T1000 (cell line): ENCODE results near the gene CLEC20A.

Experiments
- DNase-seq: peaks from one replicate; lab custom pipeline; 2025; ENCODE audit warnings: mixed read lengths; lab: John Stamatoyannopoulos, UW

The CLEC20A gene

GRCh38 chr1:178496410-178497135, at the start of gene CLEC20A:
Gene CLEC20A, minus strand, starts transcription at chr1:178496964. Its CDS starts 25 bp downstream, at chr1:178496939.
- no peak for DNase-seq

DNA sequence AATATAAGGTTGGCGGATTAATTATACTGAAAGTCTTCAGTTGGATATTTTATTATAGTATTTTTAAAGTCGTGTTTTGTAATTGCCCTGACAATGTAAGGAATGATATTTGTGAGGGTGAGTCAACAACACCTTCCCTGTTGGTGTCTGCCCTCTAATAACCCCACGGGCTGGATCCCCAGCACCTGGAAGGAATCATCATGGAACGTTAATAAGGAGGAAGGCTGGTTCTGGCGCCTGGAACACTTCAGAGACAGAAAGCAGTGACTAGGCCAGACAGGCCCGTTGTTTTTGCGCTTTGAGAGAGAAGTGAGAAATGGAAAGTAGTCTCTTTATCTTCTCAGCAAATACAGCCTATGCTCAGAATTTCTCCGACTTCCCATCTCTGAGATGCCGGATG, 47.8 kb upstream of the CLEC20A start:
- DNase-seq, result no peak

- DNase-seq, result no peak
Measured at GRCh38 chr1:178543290-178543607, 46.5 kb upstream of the CLEC20A start.

GRCh38 chr1:178542554-178543289, 46.0 kb upstream of the CLEC20A start:
- peak; percentile 95 for DNase-seq

GRCh38 chr1:178541829-178542553, 45.2 kb upstream of the CLEC20A start:
- no peak for DNase-seq

- no peak for DNase-seq
Measured at GRCh38 chr1:178541379-178541778, 44.6 kb upstream of the CLEC20A start.

- peak; percentile 31 for DNase-seq
Measured at GRCh38 chr1:178540646-178541045, 43.9 kb upstream of the CLEC20A start.

DNA sequence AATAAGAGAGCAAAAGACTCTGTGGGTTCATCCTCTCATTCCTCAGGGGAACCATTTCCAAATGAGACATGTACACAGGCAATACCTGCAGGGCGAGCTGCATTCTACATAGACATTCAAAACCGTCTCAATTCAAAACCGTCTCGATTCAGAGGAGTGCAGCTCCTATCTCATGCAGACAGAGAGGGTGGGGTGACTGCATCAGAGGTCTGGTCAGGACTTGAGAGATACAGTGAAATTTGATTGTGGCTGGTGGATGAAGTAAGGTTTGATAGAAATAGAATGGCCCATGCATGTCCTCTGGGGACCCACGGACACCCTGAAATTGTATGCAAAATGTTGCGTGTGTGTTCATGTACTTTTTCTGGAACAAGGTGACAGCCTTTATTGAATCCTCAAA, 43.4 kb upstream of the CLEC20A start:
- DNase-seq, result no peak

GRCh38 chr1:178539291-178539690, 42.5 kb upstream of the CLEC20A start:
- DNase-seq, result no peak

DNA sequence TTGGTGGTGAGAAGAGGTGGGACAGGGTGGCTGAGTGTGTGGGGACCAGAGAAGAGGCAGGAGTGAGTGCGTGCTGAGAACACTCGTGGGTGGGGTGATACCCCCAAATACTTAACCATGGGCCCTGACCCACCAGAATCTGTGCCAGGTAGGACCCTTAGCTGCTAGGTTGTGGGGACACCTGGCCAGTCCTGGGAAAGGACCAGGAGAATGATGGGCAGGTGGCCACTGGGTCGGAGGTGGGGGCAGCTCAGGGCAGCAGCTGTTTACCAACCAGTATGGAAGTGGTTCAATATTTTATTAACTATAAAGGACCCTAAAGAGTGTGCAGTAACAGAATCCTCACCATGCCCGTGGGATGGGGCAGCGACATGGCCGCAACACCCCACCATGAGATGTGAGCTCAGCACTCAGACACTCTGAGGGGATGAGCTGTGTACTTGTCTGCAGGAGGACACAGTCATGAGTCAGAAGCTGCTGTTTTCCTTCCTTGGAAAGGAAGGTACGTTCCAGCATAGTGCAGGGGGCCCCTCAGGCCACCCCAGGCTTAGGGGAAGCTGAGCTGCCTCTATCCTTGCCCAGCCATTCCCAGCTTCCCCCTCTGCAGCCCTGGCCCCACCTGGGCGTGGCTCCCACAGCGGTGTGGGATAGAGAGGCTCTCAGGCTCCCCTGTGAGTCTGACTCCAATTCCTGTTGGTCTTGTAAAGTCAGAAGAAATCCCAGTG, 41.6 kb upstream of the CLEC20A start:
- DNase-seq, result peak; percentile 80

GRCh38 chr1:178537382-178538090, 40.8 kb upstream of the CLEC20A start:
- no peak for DNase-seq

DNA sequence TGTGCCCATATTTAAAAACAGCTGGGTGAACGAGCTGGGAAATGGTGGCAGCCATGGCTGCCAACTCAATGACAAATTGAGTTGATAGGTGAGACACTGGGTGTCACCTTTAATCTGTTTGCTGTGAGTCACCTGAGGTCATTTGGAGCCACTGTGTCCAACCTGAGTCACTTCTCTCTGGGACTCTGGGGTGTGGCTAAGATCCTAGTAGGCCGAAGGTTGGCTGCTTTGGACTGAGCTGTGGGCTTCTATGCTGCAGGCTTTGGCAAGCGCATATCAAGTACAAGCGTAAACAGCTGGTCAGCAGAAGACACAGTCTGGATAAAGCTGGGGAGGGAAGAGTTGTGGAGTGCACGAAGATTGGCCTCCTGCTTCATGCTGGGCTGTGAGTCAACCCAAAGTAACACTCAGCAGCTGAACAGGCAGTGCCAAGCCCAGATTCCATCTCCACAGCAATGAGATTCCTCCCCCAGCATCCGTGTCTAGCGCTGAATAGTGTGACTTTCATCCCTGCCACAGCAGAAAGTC, 40.1 kb upstream of the CLEC20A start:
- peak; percentile 68 for DNase-seq

DNA sequence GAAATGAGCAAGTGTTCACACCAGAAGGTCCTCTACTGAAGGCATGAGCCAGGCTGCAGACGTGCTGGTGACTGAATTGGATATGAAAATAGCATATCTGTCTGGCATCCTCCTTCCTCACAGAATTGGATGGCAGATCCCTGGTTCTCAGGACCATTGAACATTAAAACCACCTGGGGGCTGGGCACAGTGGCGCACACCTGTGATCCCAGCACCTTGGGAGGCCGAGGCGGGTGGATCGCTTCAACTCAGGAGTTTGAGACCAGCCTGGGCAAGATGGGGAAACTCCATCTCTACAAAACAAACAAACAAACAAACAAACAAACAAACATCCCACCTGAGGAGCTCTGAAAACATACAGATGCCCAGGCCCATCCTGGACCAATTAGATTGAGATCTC, 39.6 kb upstream of the CLEC20A start:
- DNase-seq, result no peak

DNA sequence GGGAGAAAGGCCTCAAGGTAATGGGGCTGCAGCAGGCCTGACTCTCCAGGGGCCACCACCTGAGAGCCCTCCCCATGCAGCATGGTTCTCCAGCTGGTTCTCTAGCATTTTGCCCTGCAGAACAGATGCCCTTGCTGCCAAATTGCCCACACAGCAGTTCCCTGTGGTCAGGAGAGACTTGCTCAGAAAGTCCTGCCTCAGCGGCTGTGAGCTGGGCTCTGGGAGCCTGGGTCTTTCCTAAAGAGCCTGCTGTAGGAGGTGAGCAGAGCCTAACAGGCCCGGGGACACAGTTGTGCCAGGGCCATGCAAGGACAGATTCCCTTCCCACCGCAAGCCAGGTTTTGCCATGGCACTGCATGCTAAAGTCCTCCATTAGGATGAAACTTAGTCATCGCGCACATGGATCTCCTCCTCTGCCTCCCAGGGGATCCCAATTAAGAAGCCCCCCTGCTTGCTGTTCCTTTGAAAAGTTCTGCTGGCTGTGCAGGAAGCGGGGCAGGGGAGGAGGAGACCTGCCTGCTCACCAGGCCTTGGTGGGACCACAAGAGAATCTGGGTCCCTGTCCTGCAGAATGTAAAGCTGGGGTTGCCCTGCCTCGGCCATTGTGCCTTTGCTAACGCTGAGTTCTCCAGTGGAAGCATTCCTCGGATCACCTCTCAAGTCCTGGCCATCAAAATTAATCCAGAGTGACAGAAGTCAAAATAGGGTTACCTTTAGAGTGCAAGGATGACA, 37.5 kb upstream of the CLEC20A start:
- no peak for DNase-seq

DNA sequence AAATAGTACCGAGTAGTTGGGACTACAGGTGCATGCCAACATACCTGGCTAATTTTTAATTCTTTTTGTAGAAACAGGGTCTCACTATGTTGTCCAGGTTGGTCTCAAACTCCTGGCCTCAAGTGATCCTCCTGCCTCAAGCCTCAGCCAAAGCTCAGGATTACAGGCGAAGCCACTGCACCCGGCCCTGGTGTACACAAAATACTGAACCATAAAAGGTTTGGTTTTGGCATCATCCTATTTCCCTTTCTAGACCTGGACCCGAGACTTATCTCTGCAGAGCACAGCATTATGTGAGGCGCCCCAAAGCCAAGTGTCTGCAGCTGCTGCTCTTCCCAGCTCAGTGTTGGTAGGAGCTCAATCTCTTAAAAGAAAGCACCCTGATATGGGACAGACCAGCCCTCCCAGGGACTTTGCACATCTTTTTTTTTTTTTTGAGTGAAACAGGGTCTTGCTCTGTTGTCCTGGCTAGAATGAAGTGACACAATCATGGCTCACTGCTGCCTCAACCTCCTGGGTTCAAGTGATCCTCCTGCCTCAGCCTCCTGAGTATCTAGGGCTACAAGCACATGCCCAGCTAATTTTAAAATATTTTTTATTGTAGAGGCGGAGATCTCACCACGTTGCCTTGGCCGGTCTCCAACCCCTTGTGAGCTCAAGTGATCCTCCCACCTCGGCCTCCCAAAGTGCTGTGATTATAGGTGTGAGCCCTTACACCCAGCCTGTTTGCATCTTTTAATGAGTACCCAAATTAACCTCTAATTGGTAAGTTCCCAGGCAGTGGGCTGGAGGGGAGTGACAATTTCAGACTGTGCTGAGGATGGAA, 36.6 kb upstream of the CLEC20A start:
- no peak for DNase-seq

DNA sequence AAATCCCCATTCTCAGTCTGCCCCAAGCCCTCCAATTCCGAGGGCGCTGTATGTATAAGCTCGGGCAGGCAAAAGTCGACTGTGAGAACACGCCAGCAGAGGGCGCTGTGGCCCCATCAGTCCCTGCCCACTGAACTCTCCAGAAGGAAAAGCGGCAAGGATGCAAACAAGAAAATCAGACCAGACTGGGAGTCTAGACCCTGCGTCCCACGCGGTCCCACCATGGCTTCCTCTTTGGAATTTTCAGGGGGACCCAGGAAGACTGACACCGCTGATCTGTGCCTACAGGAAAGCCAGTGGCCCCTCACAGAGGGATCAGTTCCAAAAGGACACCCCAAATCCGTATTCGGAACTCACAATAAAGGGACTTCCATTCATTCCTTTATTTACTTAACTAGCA, 35.6 kb upstream of the CLEC20A start:
- peak; percentile 75 for DNase-seq

GRCh38 chr1:178531887-178532286, 35.1 kb upstream of the CLEC20A start:
- DNase-seq, result no peak

- DNase-seq, result no peak
Measured at GRCh38 chr1:178530502-178530901, 33.7 kb upstream of the CLEC20A start.

DNA sequence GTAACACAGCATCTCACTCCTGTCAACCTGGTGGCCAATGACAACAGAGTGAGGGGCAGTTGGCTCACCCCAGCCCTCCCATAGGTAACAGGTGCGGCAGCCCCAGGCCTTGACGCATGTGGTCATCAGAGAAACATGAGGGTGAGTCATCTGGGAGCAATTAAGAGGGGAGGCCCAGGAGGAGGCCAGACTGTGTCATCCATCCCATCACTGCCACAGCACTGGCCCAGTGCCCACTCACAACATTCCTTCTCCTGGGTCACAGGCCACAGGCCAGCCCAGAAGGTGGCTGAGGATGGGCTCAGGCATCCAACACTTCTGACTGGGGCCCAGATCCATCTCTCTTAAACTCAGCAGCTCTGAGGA, 33.3 kb upstream of the CLEC20A start:
- peak; percentile 73 for DNase-seq
